ENCODE measurements around the gene ORMDL2. TPM values are rescaled to one million over a fixed set of nuclear protein-coding genes. Genes with fewer than 3 reads are reported as not detected.

Gene ORMDL2
- total RNA-seq, 1 donor from 2014 or later = 54.8 TPM

DNA sequence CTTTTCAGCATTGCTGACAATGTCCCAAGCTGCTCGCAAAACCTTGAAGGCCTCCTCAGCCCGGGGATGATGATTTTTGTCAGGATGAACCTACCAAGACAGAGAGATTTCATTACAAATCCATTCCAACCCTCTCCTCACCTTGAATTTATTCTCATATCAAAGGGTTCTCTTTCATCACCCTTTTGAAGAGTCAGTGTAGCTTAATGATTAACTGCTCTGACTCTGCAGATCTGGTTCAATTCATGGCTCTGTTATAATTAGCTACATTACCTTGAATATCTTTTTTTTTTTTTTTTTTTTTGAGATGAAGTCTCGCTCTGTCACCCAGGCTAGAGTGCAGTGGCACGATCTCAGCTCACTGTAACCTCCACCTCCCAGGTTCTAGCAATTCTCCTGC is 5.6 kb downstream of the ORMDL2 start:
- H3K27me3 ChIP-seq (ENCODE audit: insufficient read depth, low read length) = no peaks in the 10 kb centered on the region
- peaks cover 64% of the 10 kb centered on the region for H3K79me2 ChIP-seq (ENCODE audit: insufficient read depth, low read length)
- peaks cover 45% of the 10 kb centered on the region for H3K36me3 ChIP-seq (ENCODE audit: insufficient read depth, low read length)
- H3K36me3 Mint-ChIP-seq (ENCODE audit: low read depth, unreplicated experiment) = peaks cover 10% of the 10 kb centered on the region
- no peak overlapping the region for H3K4me2 ChIP-seq (ENCODE audit: low read length)
- peaks cover 20% of the 10 kb centered on the region for H3K4me1 ChIP-seq (ENCODE audit: insufficient read depth, low read length)
- H3K27me3 Mint-ChIP-seq (ENCODE audit: low read depth, unreplicated experiment) = no peaks in the 10 kb centered on the region
- peaks cover 23% of the 10 kb centered on the region for H3K4me1 Mint-ChIP-seq (ENCODE audit: low read depth, unreplicated experiment)
- FAIRE-seq (no peak), DNase-seq (ENCODE audit: low read depth) (no peak)
- no peak overlapping the region for H3K27ac ChIP-seq (ENCODE audit: low read depth, low read length)
- H3K9ac ChIP-seq (ENCODE audit: low read length) = no peak overlapping the region
- no peaks in the 10 kb centered on the region for H3K9me3 ChIP-seq (ENCODE audit: insufficient read depth, low read depth, low read length)
- no peak overlapping the region for H2AFZ ChIP-seq (ENCODE audit: low read depth, low read length)
- H3K9me3 Mint-ChIP-seq (ENCODE audit: unreplicated experiment) = no peaks in the 10 kb centered on the region
- H4K20me1 ChIP-seq (ENCODE audit: insufficient read depth, low read length) = peaks cover 6% of the 10 kb centered on the region
- H3K27ac Mint-ChIP-seq (ENCODE audit: unreplicated experiment) = no peak overlapping the region
- H3K4me3 Mint-ChIP-seq (ENCODE audit: unreplicated experiment) = no peak overlapping the region
- TF ChIP-seq CTCF (IDR thresholded peaks at IDR 0.05; ENCODE audit: insufficient read depth, low read depth, low read length) (no peak), EZH2 (IDR thresholded peaks at IDR 0.05; ENCODE audit: insufficient read depth, low read length) (no peak)
- H3K4me3 ChIP-seq (ENCODE audit: insufficient read depth, low read depth, low read length) = no peak overlapping the region

GRCh38 chr12:55824726-55825125 is 6.9 kb downstream of the ORMDL2 start:
- H3K36me3 ChIP-seq (ENCODE audit: insufficient read depth, low read length) = peaks cover 37% of the 10 kb centered on the region
- no peaks in the 10 kb centered on the region for H3K9me3 ChIP-seq (ENCODE audit: insufficient read depth, low read depth, low read length)
- peak overlapping the region; percentile 22 for H3K9ac ChIP-seq (ENCODE audit: low read length)
- no peak for TF ChIP-seq EZH2 (IDR thresholded peaks at IDR 0.05; ENCODE audit: insufficient read depth, low read length)
- no peak for TF ChIP-seq CTCF (IDR thresholded peaks at IDR 0.05; ENCODE audit: insufficient read depth, low read depth, low read length)
- Mint-ChIP-seq H3K36me3 (ENCODE audit: low read depth, unreplicated experiment) (peaks cover 10% of the 10 kb centered on the region), H3K27me3 (ENCODE audit: low read depth, unreplicated experiment) (no peaks in the 10 kb centered on the region), H3K9me3 (ENCODE audit: unreplicated experiment) (no peaks in the 10 kb centered on the region), H3K4me1 (ENCODE audit: low read depth, unreplicated experiment) (peaks cover 22% of the 10 kb centered on the region), H3K4me3 (ENCODE audit: unreplicated experiment) (peak overlapping the region; percentile 21), H3K27ac (ENCODE audit: unreplicated experiment) (no peak overlapping the region)
- no peak for DNase-seq (ENCODE audit: low read depth)
- no peak for FAIRE-seq
- no peak overlapping the region for H2AFZ ChIP-seq (ENCODE audit: low read depth, low read length)
- H3K27me3 ChIP-seq (ENCODE audit: insufficient read depth, low read length) = no peaks in the 10 kb centered on the region
- no peak overlapping the region for H3K27ac ChIP-seq (ENCODE audit: low read depth, low read length)
- no peak overlapping the region for H3K4me3 ChIP-seq (ENCODE audit: insufficient read depth, low read depth, low read length)
- peaks cover 58% of the 10 kb centered on the region for H3K79me2 ChIP-seq (ENCODE audit: insufficient read depth, low read length)
- H3K4me2 ChIP-seq (ENCODE audit: low read length) = peak overlapping the region; percentile 34
- peaks cover 12% of the 10 kb centered on the region for H3K4me1 ChIP-seq (ENCODE audit: insufficient read depth, low read length)
- H4K20me1 ChIP-seq (ENCODE audit: insufficient read depth, low read length) = peaks cover 6% of the 10 kb centered on the region

DNA sequence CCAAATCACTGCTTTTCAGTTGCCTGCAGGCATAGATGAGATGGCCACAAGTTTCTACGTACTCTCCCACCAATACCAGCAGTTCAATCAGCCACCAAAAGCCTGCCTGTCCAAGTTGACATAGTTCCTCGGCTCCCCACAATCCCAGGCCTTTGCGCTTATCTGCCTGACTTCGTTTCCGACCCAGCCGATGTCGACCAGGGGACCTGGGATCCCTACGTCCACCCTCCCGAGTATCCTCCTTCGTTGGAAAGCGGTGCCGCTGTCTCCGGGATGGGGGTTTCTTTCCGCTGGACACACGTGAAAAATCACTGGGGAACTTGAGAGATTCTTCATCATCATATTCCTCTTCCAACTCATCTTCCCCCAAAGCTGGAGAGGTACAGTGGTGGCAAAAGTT is 10.0 kb downstream of the ORMDL2 start:
- Histone ChIP-seq H4K20me1 (ENCODE audit: insufficient read depth, low read length) (peaks cover 4% of the 10 kb centered on the region), H3K4me1 (ENCODE audit: insufficient read depth, low read length) (peaks cover 22% of the 10 kb centered on the region), H3K27me3 (ENCODE audit: insufficient read depth, low read length) (no peaks in the 10 kb centered on the region), H3K9me3 (ENCODE audit: insufficient read depth, low read depth, low read length) (no peaks in the 10 kb centered on the region), H3K4me2 (ENCODE audit: low read length) (peak overlapping the region; percentile 97), H3K27ac (ENCODE audit: low read depth, low read length) (no peak overlapping the region), H3K79me2 (ENCODE audit: insufficient read depth, low read length) (peaks cover 64% of the 10 kb centered on the region), H2AFZ (ENCODE audit: low read depth, low read length) (no peak overlapping the region), H3K4me3 (ENCODE audit: insufficient read depth, low read depth, low read length) (peak overlapping the region; percentile 92), H3K36me3 (ENCODE audit: insufficient read depth, low read length) (peaks cover 9% of the 10 kb centered on the region), H3K9ac (ENCODE audit: low read length) (peak overlapping the region; percentile 17)
- peak overlapping the region; percentile 86 for H3K27ac Mint-ChIP-seq (ENCODE audit: unreplicated experiment)
- DNase-seq (ENCODE audit: low read depth) = no peak
- peak overlapping the region; percentile 80 for H3K4me3 Mint-ChIP-seq (ENCODE audit: unreplicated experiment)
- peaks cover 26% of the 10 kb centered on the region for H3K4me1 Mint-ChIP-seq (ENCODE audit: low read depth, unreplicated experiment)
- FAIRE-seq = no peak
- no peaks in the 10 kb centered on the region for H3K27me3 Mint-ChIP-seq (ENCODE audit: low read depth, unreplicated experiment)
- no peaks in the 10 kb centered on the region for H3K9me3 Mint-ChIP-seq (ENCODE audit: unreplicated experiment)
- TF ChIP-seq EZH2 (IDR thresholded peaks at IDR 0.05; ENCODE audit: insufficient read depth, low read length) = no peak
- TF ChIP-seq CTCF (IDR thresholded peaks at IDR 0.05; ENCODE audit: insufficient read depth, low read depth, low read length) = no peak
- H3K36me3 Mint-ChIP-seq (ENCODE audit: low read depth, unreplicated experiment) = peaks cover 11% of the 10 kb centered on the region
